Measurements from ENCODE around the gene POLD3.

- TF ChIP-seq TCF4 (CRISPR knock-in tag; IDR thresholded peaks at IDR 0.05; ENCODE audit: borderline replicate concordance) (no peak), TOX (CRISPR knock-in tag; IDR thresholded peaks at IDR 0.05; ENCODE audit: borderline replicate concordance) (no peak), CSRNP3 (CRISPR knock-in tag; IDR thresholded peaks at IDR 0.05) (no peak), PATZ1 (CRISPR knock-in tag; IDR thresholded peaks at IDR 0.05; ENCODE audit: borderline replicate concordance) (no peak), GLIS3 (CRISPR knock-in tag; IDR thresholded peaks at IDR 0.05) (no peak), ZC3H10 (CRISPR knock-in tag; IDR thresholded peaks at IDR 0.05) (no peak), ISL1 (CRISPR knock-in tag; IDR thresholded peaks at IDR 0.05) (no peak), ARNTL (CRISPR knock-in tag; IDR thresholded peaks at IDR 0.05; ENCODE audit: borderline replicate concordance, low read depth) (no peak), ZNF70 (CRISPR knock-in tag; IDR thresholded peaks at IDR 0.05) (no peak), ZNF565 (CRISPR knock-in tag; conservative IDR thresholded peaks at IDR 0.05; ENCODE audit: low read depth) (no peak), CREB5 (CRISPR knock-in tag; IDR thresholded peaks at IDR 0.05; ENCODE audit: low read depth) (no peak), ZFP3 (CRISPR knock-in tag; IDR thresholded peaks at IDR 0.05) (no peak), BACH2 (CRISPR knock-in tag; IDR thresholded peaks at IDR 0.05; ENCODE audit: borderline replicate concordance) (no peak)
Observed at GRCh38 chr11:74570266-74571061, 21.9 kb upstream of the POLD3 start.
